Gastrocnemius medialis (tissue), 4 donors: ENCODE measurements around the gene TBC1D25.

Experiments used
- POLR2A ChIP-seq, 2 donors: fragments of 450-650 bp; IDR thresholded peaks; one replicate each; pipeline ENCODE4 v1.6.1; 2017; ENCODE audit warnings: antibody characterized with exemption in 2 of 2, mild to moderate bottlenecking in 2 of 2, moderate library complexity in 2 of 2
- TF ChIP-seq, protein P1 (sequence below), 5 experiments: fragments of 450-650 bp in 3 of 5; fragments of 200-600 bp in 2 of 5; sonication (generic) in 2 of 5; IDR thresholded peaks in 4 of 5; conservative IDR thresholded peaks in 1 of 5; 1 replicate in 4 of 5; 2 replicates in 1 of 5; pipeline ENCODE4 v1.5.1; 2016 to 2019; ENCODE audit warnings: antibody characterized with exemption in 5 of 5, mild to moderate bottlenecking in 3 of 5, moderate library complexity in 3 of 5

DNA sequence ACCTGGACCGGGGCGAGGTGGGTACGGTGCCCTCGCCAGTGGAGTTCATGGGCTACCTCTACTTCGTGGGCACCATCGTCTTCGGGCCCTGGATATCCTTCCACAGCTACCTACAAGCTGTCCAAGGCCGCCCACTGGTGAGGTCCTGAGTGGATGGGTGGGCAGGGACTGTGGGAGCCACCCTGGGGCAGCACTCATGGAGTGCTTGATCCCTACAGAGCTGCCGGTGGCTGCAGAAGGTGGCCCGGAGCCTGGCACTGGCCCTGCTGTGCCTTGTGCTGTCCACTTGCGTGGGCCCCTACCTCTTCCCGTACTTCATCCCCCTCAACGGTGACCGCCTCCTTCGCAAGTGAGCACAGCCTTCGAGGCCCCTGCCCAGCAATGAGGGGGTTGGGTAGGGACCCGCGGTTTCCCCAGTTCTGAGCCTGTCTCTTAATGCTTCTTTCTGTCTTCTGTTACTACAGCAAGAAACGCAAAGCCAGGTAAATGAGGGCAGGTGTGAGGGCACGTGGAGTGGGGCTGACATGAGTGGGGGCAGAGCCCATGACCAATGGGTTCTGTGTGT lies 27.1 kb upstream of the TBC1D25 start:
- no peak for TF ChIP-seq POLR2A (IDR thresholded peaks at IDR 0.05)
- TF ChIP-seq, protein P1, sequence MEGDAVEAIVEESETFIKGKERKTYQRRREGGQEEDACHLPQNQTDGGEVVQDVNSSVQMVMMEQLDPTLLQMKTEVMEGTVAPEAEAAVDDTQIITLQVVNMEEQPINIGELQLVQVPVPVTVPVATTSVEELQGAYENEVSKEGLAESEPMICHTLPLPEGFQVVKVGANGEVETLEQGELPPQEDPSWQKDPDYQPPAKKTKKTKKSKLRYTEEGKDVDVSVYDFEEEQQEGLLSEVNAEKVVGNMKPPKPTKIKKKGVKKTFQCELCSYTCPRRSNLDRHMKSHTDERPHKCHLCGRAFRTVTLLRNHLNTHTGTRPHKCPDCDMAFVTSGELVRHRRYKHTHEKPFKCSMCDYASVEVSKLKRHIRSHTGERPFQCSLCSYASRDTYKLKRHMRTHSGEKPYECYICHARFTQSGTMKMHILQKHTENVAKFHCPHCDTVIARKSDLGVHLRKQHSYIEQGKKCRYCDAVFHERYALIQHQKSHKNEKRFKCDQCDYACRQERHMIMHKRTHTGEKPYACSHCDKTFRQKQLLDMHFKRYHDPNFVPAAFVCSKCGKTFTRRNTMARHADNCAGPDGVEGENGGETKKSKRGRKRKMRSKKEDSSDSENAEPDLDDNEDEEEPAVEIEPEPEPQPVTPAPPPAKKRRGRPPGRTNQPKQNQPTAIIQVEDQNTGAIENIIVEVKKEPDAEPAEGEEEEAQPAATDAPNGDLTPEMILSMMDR (IDR thresholded peaks at IDR 0.05 in 4 of 5, conservative IDR thresholded peaks at IDR 0.05 in 1 of 5), result no peak
